22Rv1 (cell line): ENCODE results near the gene SMC6.

Source experiments
- CTCF ChIP-seq: fragments of 450-650 bp; IDR thresholded peaks from 2 replicates; pipeline ENCODE4 v1.5.1; 2017; ENCODE audit warnings: mild to moderate bottlenecking
- ZFX ChIP-seq: fragments of 450-650 bp; IDR thresholded peaks from 2 replicates; pipeline ENCODE4 v1.6.1; 2017; ENCODE audit warnings: antibody characterized with exemption, borderline replicate concordance

- TF ChIP-seq CTCF (no peak), ZFX (no peak)
Measured at GRCh38 chr2:17713291-17713690, 40.3 kb downstream of the SMC6 start.
